Measurements from ENCODE around the gene SERPINE2.
A peak's percentile ranks its signal among the peaks of the same experiment; 100 is the strongest.

The SERPINE2 gene

DNA sequence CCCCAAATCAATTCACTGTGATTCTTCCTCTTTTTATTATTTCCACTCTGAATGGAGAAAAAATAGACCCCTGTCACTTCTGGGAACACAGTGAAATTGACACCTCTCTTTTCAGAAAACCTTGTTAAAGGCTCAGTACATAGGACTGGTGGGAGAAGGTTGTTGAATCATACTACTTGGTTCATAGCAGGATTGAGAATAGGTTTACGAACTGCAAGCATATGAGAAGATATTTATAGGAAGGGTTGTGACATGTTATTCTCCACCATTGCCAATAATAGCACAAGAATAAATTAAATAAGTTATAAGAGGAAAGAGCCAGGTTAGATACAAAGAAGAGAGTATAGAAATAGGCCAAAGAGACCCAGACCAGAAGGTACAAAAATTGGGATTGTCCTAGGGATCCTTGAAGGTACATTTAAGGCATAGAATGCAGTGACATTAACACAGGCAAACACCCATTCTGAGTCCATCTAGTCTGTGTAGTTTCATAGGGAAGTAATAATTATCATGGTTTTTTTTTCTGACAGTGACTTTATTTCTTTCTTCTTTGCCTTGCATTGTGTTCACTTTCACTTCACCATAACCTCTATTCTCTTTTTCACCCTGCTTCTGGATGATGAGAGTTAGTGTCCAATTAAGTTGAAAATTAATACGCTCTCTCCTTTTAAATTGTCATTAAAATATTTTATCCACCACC is 21.8 kb upstream of the SERPINE2 start:
- DNase-seq (ENCODE audit: low spot score in 2 of 2) = no peak
- Mint-ChIP-seq H3K9me3 (no peaks in the 10 kb centered on the region), H3K36me3 (no peaks in the 10 kb centered on the region), H3K4me1 (no peaks in the 10 kb centered on the region), H3K4me3 (no peak overlapping the region), H3K27ac (no peak overlapping the region)
- no peak for ATAC-seq

DNA sequence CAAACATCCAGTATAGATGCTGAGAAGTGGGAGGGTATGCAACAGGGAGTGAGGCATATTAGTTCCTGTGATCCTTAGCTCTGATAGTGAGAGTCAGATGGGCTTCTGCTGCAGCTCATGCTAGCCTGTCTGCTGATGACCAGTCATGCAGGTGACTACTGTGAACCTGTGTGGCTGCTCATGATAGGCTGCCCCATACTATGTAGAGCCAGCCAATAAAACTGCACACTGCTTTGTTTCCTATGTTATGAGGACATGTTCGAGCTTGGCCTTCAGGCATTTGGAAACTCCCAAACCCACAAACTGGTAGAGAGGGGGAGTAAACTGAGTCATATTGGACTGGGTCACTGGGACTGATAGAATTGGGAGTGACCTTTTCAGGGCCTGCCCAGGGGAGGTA is 20.1 kb upstream of the SERPINE2 start:
- Mint-ChIP-seq H3K36me3 (no peaks in the 10 kb centered on the region), H3K9me3 (no peaks in the 10 kb centered on the region), H3K4me1 (no peaks in the 10 kb centered on the region), H3K27ac (no peak overlapping the region), H3K4me3 (no peak overlapping the region)
- DNase-seq (ENCODE audit: low spot score in 2 of 2) = no peak
- peak; percentile 39 for ATAC-seq

DNA sequence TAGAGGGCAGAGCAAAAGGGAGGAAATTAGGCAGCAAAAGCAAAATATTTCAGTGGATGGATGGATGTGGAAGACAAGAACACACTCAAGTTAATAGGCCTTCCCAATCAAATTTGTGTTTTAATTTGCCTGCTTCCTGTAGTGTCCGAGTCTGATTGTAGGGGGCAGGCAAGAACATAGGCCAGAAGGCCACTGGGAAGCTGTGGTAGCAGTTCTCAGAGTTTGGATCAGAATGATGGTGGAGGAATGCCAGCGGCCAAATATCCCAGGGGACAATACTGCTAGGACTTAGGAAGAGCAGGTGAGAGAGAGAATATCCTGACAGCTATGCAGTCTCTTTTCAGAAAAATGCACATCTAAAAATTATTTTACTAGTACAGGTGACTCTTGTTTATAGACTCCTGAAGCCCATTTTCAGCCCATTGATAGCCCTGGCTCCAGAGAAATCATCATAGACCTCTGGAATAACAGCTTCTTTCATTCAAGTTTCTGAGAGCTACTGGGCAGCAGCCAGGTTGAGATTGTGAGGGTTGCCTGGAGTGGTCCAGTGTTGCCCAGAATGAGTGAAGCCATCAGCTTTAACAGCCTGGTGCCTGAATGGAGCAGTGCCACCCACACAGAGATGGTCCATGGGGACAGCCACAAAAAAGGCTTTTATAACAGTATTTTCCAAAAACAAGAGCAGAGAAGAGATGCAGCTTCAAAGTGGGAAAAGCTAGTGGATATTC is 19.1 kb upstream of the SERPINE2 start:
- ATAC-seq (no peak), DNase-seq (ENCODE audit: low spot score in 2 of 2) (no peak)
- Mint-ChIP-seq H3K36me3 (no peaks in the 10 kb centered on the region), H3K4me3 (no peak overlapping the region), H3K4me1 (no peaks in the 10 kb centered on the region), H3K9me3 (no peaks in the 10 kb centered on the region), H3K27ac (no peak overlapping the region)

DNA sequence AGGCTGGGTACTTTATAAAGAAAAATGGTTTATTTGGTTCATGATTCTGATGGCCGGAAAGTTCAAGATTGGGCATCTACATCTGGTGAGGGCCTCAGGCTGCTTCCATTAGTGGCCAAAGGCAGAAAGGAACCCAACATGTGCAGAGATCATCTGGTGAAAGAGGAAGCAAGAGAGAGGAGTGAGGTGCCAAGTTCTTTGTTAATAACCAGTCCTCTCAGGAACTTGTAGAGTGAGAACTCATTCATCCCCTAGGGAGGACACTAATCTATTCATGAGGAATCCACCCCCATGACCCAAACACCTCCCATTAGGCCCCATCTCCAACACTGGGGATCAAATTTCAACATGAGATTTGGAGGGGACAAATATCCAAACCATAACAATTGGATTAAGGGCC is 17.8 kb upstream of the SERPINE2 start:
- H3K9me3 Mint-ChIP-seq = no peaks in the 10 kb centered on the region
- H3K4me3 Mint-ChIP-seq = no peak overlapping the region
- no peak for DNase-seq (ENCODE audit: low spot score in 2 of 2)
- no peaks in the 10 kb centered on the region for H3K36me3 Mint-ChIP-seq
- no peaks in the 10 kb centered on the region for H3K4me1 Mint-ChIP-seq
- ATAC-seq = no peak
- H3K27ac Mint-ChIP-seq = no peak overlapping the region

DNA sequence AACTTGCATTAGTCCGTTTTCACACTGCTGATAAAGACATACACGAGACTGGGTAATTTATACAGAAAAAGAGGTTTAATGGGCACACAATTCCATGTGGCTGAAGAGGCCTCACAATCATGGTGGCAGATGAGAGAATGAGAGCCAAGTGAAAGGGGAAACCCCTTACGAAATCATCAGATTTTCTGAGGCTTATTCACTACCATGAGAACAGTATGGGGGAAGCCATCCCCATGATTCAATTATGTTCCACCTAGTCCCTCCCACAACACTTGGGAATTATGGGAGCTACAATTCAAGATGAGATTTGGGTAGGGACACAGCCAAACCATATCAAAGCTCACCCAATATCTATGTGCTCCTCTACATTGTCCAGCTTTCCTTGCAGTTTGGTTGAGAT is 16.0 kb upstream of the SERPINE2 start:
- Mint-ChIP-seq H3K36me3 (no peaks in the 10 kb centered on the region), H3K9me3 (no peaks in the 10 kb centered on the region), H3K27ac (no peak overlapping the region), H3K4me3 (no peak overlapping the region), H3K4me1 (no peaks in the 10 kb centered on the region)
- DNase-seq (ENCODE audit: low spot score in 2 of 2) = no peak
- ATAC-seq = no peak

DNA sequence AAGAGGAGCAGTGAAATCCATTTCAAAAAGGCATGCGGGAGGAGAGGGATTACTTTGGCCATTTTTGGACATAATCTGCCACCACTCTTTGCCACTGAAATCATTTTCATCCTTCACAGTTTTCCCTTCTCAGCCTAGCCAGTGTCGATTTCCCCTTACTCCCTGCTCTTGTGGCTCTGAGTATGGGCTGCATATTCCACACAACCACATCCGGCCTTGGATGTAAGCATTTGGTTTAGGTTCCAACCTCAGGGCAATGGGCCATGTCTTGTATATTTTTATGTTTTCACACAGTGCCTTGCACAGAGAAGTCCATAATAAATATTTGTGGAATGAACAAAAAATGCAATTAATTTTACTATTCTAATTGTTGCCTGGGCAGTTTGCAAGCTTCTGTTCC is 7.7 kb upstream of the SERPINE2 start:
- ATAC-seq (no peak), DNase-seq (ENCODE audit: low spot score in 2 of 2) (no peak)
- Mint-ChIP-seq H3K9me3 (no peaks in the 10 kb centered on the region), H3K4me1 (no peaks in the 10 kb centered on the region), H3K36me3 (no peaks in the 10 kb centered on the region), H3K4me3 (no peak overlapping the region), H3K27ac (no peak overlapping the region)

DNA sequence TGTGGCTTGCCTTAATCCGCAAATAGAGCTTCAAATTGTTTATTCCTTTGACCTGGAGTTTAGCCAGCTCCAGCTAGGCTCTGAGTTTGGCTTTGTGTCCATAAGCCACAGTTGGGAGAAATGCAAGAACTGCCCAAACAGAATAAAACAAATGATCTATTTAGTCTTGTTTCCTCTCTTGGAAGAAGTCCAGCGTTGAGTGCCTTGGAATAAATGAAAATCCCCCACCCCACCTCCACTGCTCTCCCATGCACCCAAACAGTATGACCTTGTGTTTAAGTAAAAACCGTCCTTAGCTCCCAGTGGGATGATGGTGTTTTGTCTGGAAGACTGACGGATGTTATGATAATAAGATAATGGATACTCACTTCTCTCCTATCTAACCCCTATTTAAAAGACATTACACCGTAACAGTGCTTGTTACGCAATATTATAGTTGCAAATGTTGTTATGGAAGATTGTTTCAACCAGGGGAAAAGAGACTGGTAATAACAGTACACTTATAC is 3.2 kb upstream of the SERPINE2 start:
- Mint-ChIP-seq H3K36me3 (no peaks in the 10 kb centered on the region), H3K9me3 (no peaks in the 10 kb centered on the region), H3K4me3 (no peak overlapping the region), H3K27ac (no peak overlapping the region), H3K4me1 (peaks cover 13% of the 10 kb centered on the region)
- DNase-seq (ENCODE audit: low spot score in 2 of 2) (no peak), ATAC-seq (no peak)

DNA sequence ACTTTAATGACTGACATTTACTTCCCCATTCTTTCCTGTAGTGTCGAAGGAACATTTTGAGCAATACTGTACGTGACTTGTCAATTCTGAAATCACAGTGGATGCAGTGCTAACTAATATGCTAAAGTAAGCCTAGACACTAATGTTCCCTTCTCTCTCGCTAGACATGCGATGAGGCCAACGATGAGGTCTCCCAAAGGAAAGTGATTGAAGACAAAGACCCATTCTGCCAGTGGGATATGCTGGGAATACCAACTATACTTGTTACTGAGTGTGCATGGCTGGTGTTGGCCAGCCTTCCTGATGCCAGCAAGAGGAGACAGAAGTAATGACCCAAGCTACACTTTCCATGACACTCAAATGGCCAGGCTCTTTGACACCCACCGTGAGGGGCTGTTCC is 2.5 kb upstream of the SERPINE2 start:
- Mint-ChIP-seq H3K4me1 (peaks cover 15% of the 10 kb centered on the region), H3K4me3 (no peak overlapping the region), H3K9me3 (no peaks in the 10 kb centered on the region), H3K27ac (no peak overlapping the region), H3K36me3 (no peaks in the 10 kb centered on the region)
- DNase-seq (ENCODE audit: low spot score in 2 of 2) (no peak), ATAC-seq (no peak)

DNA sequence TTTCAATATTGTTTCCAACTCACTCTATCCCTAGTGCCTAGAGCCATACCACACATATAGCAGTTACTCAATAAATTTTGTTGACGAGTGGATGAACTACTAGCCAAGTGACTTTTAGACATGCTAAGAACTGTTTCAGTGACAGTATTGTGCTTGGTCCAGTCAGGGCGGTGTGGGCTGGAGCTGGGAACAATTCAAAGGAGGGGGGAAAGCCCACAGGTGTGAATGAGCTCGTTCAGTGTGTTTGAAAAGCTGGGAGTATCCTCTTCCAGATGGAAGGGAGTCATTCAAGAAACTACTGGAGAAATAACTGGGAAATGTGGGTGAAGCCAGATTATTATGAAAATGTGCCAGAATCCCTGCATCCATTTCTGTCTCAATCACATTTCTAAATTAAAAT is 1.7 kb upstream of the SERPINE2 start:
- Mint-ChIP-seq H3K36me3 (no peaks in the 10 kb centered on the region), H3K27ac (no peak overlapping the region)
- no peak for ATAC-seq

DNA sequence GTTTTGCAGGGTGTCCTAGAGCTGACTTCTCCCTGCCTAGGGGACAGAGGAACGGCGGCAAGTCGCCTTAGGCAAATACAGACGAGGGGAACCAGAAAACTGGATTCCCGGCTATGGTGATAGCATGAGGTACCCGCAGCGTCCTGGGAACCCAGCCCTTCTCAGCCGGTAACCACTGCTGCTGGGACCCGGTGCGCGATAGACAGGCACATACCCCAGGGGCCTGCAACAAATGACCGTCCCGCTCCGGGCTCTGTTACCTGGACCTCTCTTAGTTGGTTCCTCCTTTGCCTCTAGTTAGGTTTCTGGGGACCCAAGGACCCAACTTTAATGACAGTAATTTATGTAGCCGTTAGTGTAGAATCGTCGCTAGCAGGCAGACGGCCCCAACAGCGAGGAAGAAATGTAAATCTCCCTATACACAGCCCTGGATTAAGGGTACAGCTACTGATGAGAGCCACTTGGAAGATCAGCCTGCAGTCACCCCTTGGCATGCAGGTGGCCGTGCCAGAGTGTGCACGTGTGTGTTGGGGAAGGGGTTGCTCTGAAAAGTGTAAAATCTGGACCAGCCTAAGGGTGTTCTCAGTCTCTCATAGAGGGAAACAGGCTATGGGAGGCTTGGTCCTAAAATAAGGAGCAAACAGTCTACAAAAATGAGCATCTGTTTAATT is 819 bp upstream of the SERPINE2 start:
- H3K9me3 Mint-ChIP-seq = no peaks in the 10 kb centered on the region
- H3K27ac Mint-ChIP-seq = no peak overlapping the region

More for the DNA sequence above, 1.7 kb upstream of the SERPINE2 start:
- DNase-seq (ENCODE audit: low spot score in 2 of 2) = no peak
- Mint-ChIP-seq H3K9me3 (no peaks in the 10 kb centered on the region), H3K4me3 (no peak overlapping the region), H3K4me1 (peaks cover 15% of the 10 kb centered on the region)

DNA sequence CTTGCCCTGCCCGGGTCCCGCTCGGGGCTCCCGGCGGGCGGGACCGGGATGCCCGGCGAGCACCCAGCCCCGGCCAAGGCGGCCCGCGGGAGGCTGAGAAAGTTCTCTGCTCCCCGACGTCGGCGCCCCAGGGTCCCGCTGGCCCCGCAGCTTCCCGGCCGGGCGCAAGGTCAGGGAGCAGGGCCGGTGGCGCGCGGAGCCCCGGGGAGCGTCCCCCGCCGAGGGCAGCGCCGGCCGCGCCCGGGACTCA is 331 bp downstream of the SERPINE2 start:
- no peak overlapping the region for H3K27ac Mint-ChIP-seq
- DNase-seq (ENCODE audit: low spot score in 2 of 2) (peak in 1 of 2 donors; percentile 72), ATAC-seq (peak; percentile 43)
- peaks cover 15% of the 10 kb centered on the region for H3K4me1 Mint-ChIP-seq
- H3K9me3 Mint-ChIP-seq = no peaks in the 10 kb centered on the region
- peak overlapping the region; percentile 83 for H3K4me3 Mint-ChIP-seq
- H3K36me3 Mint-ChIP-seq = no peaks in the 10 kb centered on the region

More for the DNA sequence above, 819 bp upstream of the SERPINE2 start:
- peaks cover 15% of the 10 kb centered on the region for H3K4me1 Mint-ChIP-seq
- H3K36me3 Mint-ChIP-seq = no peaks in the 10 kb centered on the region
- DNase-seq (ENCODE audit: low spot score in 2 of 2) (peak in 1 of 2 donors; percentile 7), ATAC-seq (peak; percentile 43)
- H3K4me3 Mint-ChIP-seq = peak overlapping the region; percentile 57

DNA sequence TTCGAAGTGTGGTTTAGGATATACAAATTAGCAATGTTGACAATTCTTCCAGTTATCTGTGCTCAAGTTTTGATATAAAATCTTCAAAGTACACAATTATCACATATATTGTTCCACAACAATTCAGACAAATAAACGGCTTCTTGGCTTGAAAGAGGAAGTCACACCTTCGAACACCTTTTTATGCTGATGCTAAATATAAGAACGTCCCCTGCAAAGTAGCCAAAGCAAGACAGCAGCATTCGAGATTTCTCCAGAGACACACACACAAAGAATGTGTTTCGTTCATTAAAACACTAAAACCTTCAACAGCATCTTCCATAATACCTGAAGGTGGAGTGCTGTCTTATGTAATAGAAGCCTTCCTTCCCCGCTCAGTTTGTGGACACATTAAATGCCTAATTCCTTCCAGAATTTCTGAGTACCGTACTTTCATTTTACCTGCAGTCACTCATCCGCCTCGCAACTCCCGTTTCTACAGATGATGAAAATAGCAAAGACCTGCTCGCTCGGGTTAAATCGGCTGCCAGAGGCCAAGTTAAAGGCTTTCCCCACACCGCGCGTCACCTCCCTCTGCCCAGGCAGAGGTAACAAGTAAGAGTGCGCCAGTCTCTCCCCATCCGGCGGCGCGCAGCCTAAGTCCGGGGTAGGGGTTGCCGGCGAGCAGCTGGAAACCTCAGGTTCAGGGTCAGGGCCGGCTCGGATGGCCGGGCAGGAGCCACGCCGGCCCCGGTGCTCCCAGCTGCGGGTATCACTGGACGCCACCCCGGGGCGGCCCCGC is 847 bp downstream of the SERPINE2 start:
- H3K27ac Mint-ChIP-seq = no peak overlapping the region
- no peaks in the 10 kb centered on the region for H3K36me3 Mint-ChIP-seq
- H3K4me1 Mint-ChIP-seq = peaks cover 15% of the 10 kb centered on the region
- peak; percentile 78 for ATAC-seq
- no peaks in the 10 kb centered on the region for H3K9me3 Mint-ChIP-seq
- peak in 1 of 2 donors; percentile 30 for DNase-seq (ENCODE audit: low spot score in 2 of 2)
- peak overlapping the region; percentile 83 for H3K4me3 Mint-ChIP-seq

DNA sequence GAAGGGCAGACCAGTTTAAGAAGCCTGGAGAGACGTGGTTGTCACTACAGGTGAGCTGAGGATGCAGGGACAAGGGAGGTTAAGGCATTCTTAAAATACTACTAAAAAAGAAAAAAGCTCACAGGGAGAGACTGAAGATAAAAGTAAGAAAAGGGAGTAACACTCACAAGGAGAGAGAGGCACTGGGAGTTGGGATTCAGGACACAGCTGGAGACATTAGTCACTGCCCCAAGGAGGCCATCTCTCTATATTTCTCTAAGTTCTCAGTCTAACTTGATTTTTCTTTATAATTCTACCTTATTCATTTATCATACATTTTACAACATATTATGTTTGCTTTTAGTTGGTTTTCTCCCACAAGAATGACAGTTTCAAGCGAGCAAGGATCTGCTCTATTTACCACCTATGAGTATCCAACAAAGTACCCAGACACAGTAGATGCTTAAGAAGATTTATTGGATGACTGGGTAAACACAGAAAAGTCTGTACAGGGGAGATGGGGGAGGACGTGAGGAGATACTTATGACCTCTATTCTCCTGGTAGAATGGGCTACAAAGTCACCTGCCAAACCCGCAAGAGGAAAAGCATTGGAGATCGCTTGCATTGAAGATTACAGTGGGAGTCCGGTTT is 2.2 kb downstream of the SERPINE2 start:
- DNase-seq (ENCODE audit: low spot score in 2 of 2) (no peak), ATAC-seq (no peak)
- peak overlapping the region; percentile 83 for H3K4me3 Mint-ChIP-seq
- H3K9me3 Mint-ChIP-seq = no peaks in the 10 kb centered on the region
- H3K4me1 Mint-ChIP-seq = peaks cover 15% of the 10 kb centered on the region
- no peaks in the 10 kb centered on the region for H3K36me3 Mint-ChIP-seq
- H3K27ac Mint-ChIP-seq = no peak overlapping the region

DNA sequence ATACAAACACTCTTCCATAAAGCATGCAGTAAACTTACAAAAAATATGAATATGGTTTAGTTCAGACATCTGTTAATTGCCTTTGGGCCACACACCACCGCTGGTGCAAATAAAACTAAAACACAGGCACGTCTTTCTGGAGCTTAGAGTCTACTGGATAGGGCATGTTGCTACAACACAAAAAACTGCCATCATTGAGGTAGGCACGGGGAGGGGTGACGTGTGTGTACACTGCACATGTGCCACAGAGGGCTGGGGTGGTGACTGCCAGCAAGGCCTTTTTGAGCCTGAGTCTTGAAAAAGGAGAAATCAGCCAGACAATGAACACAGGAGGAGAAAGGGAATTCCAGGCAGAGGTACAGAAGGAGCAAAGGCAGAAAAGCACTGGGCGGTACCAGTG is 5.1 kb downstream of the SERPINE2 start:
- H3K4me3 Mint-ChIP-seq = no peak overlapping the region
- DNase-seq (ENCODE audit: low spot score in 2 of 2) = no peak
- no peak overlapping the region for H3K27ac Mint-ChIP-seq
- peaks cover 15% of the 10 kb centered on the region for H3K4me1 Mint-ChIP-seq
- no peaks in the 10 kb centered on the region for H3K9me3 Mint-ChIP-seq
- no peaks in the 10 kb centered on the region for H3K36me3 Mint-ChIP-seq
- no peak for ATAC-seq

DNA sequence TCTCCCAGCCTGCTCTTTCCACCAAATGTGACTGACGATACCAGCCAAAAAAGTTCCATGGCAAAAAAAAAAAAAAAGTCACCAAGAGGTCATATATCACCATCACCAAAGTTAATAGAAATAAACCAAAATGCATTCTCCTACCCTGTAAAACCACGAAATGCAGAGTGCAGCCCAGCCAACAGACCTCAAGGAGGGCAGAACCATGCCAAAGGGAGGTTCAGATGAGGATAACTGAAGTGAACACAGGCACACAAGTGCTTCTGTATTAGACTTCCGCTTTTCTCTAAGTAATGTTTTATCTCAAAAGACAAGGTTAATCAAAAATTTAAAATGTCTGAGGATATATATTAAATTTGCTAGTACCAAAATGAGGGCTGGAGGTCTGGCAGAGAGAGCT is 5.5 kb downstream of the SERPINE2 start:
- no peaks in the 10 kb centered on the region for H3K36me3 Mint-ChIP-seq
- H3K27ac Mint-ChIP-seq = no peak overlapping the region
- DNase-seq (ENCODE audit: low spot score in 2 of 2) (no peak), ATAC-seq (no peak)
- no peak overlapping the region for H3K4me3 Mint-ChIP-seq
- peaks cover 14% of the 10 kb centered on the region for H3K4me1 Mint-ChIP-seq
- no peaks in the 10 kb centered on the region for H3K9me3 Mint-ChIP-seq

Data from stimulated activated effector memory CD8-positive, alpha-beta T cell treated with anti-CD3 and anti-CD28 coated beads, Interleukin-12 subunit alpha, Interleukin-12 subunit beta, amount 100 ng/mL, for 72 hours (primary cell).